ENCODE measurements around the gene ZNF141. TPM values are rescaled to one million over a fixed set of nuclear protein-coding genes. Genes with fewer than 3 reads are reported as not detected.

The ZNF141 gene
- polyA plus RNA-seq (2012; ENCODE audit: insufficient read length, low read depth): 0.98 TPM

DNA sequence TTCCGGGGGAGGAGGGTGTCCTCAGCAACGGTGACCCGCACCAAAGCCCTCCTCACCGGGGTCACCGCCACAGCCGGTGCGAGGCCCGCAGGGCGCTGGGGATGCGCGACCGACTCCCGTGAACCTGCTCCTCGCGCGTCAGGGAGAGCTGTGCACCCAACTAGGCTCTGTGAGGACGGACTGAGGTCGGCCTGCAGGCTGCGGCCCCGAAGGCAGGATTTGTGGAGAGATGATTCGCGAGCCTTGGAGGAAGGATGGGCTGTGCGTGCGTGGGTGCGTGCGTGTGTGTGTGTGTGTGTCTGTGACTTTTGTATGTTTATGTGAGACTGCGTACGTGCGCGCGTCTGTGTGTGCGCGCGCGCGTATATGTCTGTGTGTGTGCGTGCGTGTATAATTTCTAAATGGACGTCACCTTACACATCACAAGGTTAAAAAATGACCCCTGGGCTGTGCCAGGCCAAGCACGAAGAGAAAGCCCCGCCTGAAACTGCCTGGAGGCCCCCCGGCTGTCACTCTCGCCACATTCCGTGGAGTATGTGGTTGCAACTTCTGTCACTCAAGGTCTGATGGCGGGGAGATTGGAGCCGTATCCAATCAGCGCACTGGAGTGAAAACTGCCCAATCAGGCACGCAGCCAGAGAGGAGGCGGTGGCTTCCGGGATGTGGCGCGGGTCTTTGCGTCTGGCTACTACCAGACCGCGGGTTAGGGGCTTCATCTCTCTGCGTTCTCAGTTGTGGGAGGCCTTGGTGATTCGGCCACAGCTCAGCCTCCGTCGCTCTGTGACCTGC lies at the start of gene ZNF141:
ZNF141 (plus strand) TSS at position 672 of the 789 bp plus-strand sequence. CDS start 170 bp downstream, outside the sequence.
- TF ChIP-seq SIN3A (IDR thresholded peaks at IDR 0.05; ENCODE audit: borderline replicate concordance, insufficient read depth, low read length) (peak; percentile 74; the same call in 1 of the 2 replicates), TAF1 (IDR thresholded peaks at IDR 0.05; ENCODE audit: borderline replicate concordance, insufficient read depth, low read length) (peak; percentile 88), FOXP2 (optimal IDR thresholded peaks at IDR 0.05; ENCODE audit: borderline replicate concordance, extremely low read depth, extremely low read length, insufficient read depth) (peak; percentile 21), POLR2AphosphoS5 (IDR thresholded peaks at IDR 0.05; ENCODE audit: low read depth, low read length) (peak; percentile 93)
- TF ChIP-seq, protein P1, sequence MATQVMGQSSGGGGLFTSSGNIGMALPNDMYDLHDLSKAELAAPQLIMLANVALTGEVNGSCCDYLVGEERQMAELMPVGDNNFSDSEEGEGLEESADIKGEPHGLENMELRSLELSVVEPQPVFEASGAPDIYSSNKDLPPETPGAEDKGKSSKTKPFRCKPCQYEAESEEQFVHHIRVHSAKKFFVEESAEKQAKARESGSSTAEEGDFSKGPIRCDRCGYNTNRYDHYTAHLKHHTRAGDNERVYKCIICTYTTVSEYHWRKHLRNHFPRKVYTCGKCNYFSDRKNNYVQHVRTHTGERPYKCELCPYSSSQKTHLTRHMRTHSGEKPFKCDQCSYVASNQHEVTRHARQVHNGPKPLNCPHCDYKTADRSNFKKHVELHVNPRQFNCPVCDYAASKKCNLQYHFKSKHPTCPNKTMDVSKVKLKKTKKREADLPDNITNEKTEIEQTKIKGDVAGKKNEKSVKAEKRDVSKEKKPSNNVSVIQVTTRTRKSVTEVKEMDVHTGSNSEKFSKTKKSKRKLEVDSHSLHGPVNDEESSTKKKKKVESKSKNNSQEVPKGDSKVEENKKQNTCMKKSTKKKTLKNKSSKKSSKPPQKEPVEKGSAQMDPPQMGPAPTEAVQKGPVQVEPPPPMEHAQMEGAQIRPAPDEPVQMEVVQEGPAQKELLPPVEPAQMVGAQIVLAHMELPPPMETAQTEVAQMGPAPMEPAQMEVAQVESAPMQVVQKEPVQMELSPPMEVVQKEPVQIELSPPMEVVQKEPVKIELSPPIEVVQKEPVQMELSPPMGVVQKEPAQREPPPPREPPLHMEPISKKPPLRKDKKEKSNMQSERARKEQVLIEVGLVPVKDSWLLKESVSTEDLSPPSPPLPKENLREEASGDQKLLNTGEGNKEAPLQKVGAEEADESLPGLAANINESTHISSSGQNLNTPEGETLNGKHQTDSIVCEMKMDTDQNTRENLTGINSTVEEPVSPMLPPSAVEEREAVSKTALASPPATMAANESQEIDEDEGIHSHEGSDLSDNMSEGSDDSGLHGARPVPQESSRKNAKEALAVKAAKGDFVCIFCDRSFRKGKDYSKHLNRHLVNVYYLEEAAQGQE (IDR thresholded peaks at IDR 0.05; ENCODE audit: insufficient read depth in 1 of 2, low read depth in 2 of 2, low read length in 2 of 2): peak in 1 of 2 experiments; percentile 35; a peak in 1 of 4 replicates

- TF ChIP-seq, protein P1 (IDR thresholded peaks at IDR 0.05; ENCODE audit: insufficient read depth in 1 of 2, low read depth in 2 of 2, low read length in 2 of 2): no peak
- TF ChIP-seq FOXP2 (optimal IDR thresholded peaks at IDR 0.05; ENCODE audit: borderline replicate concordance, extremely low read depth, extremely low read length, insufficient read depth) (no peak), SIN3A (IDR thresholded peaks at IDR 0.05; ENCODE audit: borderline replicate concordance, insufficient read depth, low read length) (no peak), TAF1 (IDR thresholded peaks at IDR 0.05; ENCODE audit: borderline replicate concordance, insufficient read depth, low read length) (no peak), POLR2AphosphoS5 (IDR thresholded peaks at IDR 0.05; ENCODE audit: low read depth, low read length) (no peak)
Measured at GRCh38 chr4:288891-289290, 48.7 kb upstream of the ZNF141 start.

DNA sequence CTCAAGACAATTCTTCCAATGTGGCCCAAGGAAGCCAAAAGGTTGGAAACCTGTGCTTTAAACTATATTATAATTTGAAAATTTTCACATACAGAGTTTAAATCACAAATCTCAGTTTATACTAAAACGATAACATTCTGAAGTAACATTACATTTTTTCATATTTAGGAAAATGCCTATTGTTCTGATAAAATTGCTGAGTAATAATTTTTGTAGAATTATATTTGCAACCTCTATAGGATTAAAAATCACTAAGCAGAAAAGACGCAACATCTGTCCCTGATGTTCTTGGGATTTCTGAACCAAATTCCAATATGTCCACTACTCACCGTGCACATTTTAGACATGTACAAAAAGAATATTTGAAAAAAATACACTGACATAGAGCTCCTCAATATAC lies 42.9 kb upstream of the ZNF141 start:
- TF ChIP-seq TAF1 (IDR thresholded peaks at IDR 0.05; ENCODE audit: borderline replicate concordance, insufficient read depth, low read length) (no peak), FOXP2 (optimal IDR thresholded peaks at IDR 0.05; ENCODE audit: borderline replicate concordance, extremely low read depth, extremely low read length, insufficient read depth) (no peak)

GRCh38 chr4:302381-302780 lies 35.2 kb upstream of the ZNF141 start:
- TF ChIP-seq FOXP2 (optimal IDR thresholded peaks at IDR 0.05; ENCODE audit: borderline replicate concordance, extremely low read depth, extremely low read length, insufficient read depth) (no peak), SIN3A (IDR thresholded peaks at IDR 0.05; ENCODE audit: borderline replicate concordance, insufficient read depth, low read length) (no peak), POLR2AphosphoS5 (IDR thresholded peaks at IDR 0.05; ENCODE audit: low read depth, low read length) (no peak), TAF1 (IDR thresholded peaks at IDR 0.05; ENCODE audit: borderline replicate concordance, insufficient read depth, low read length) (no peak)
- TF ChIP-seq, protein P1 (IDR thresholded peaks at IDR 0.05; ENCODE audit: insufficient read depth in 1 of 2, low read depth in 2 of 2, low read length in 2 of 2): no peak

GRCh38 chr4:304969-305680 lies 32.5 kb upstream of the ZNF141 start, which contains the start of gene ZNF732:
TSS of gene ZNF732 (minus strand) at chr4:305474. CDS start at chr4:305310, 164 bp downstream.
- TF ChIP-seq, protein P1 (IDR thresholded peaks at IDR 0.05; ENCODE audit: insufficient read depth in 1 of 2, low read depth in 2 of 2, low read length in 2 of 2): no peak

Measured in PFSK-1 (cell line).